Measurements from ENCODE around the gene YWHAE.

- no peak for TF ChIP-seq CTCF (IDR thresholded peaks at IDR 0.05 in 8 of 11, conservative IDR thresholded peaks at IDR 0.05 in 3 of 11)
- TF ChIP-seq POLR2AphosphoS5 (IDR thresholded peaks at IDR 0.05): peak in 1 of 3 donors; percentile 0
- TF ChIP-seq POLR2A (IDR thresholded peaks at IDR 0.05): no peak
Measured at GRCh38 chr17:1351275-1351674, 48.7 kb downstream of the YWHAE start.

Data from spleen (tissue), 7 donors.